ENCODE measurements around the gene ZNF467.

GRCh38 chr7:149735181-149735602, 38.2 kb downstream of the ZNF467 start:
- TF ChIP-seq CTCF (IDR thresholded peaks at IDR 0.05; ENCODE audit: borderline replicate concordance, extremely low read depth, low read length, poor library complexity, severe bottlenecking) (no peak), EZH2 (IDR thresholded peaks at IDR 0.05; ENCODE audit: borderline replicate concordance, low read depth, low read length, severe bottlenecking) (no peak)
